Type B pancreatic cell (in vitro differentiated cells): Measurements from ENCODE around the gene IL20RA. TPM values are rescaled to one million over a fixed set of nuclear protein-coding genes. Genes with fewer than 3 reads are reported as not detected.

Experiments
- DNase-seq: peaks from one replicate; pipeline ENCODE4 v3.0.0; 2021; ENCODE audit warnings: mixed read lengths; ENCODE audit not compliant: unreplicated experiment; ENCODE audit errors: extremely low spot score
- H3K27ac Mint-ChIP-seq: 2 replicates; pipeline ENCODE4 v1.8.0; 2021; ENCODE audit warnings: mild to moderate bottlenecking, mixed read lengths
- H3K27me3 Mint-ChIP-seq: 2 replicates; pipeline ENCODE4 v1.8.0; 2021; ENCODE audit warnings: mixed read lengths
- H3K36me3 Mint-ChIP-seq: 2 replicates; pipeline ENCODE4 v1.8.0; 2021; ENCODE audit warnings: mixed read lengths
- H3K4me1 Mint-ChIP-seq: one replicate; pipeline ENCODE4 v1.8.0; 2021; ENCODE audit warnings: mixed read lengths; ENCODE audit not compliant: unreplicated experiment
- H3K4me3 Mint-ChIP-seq: 2 replicates; pipeline ENCODE4 v1.8.0; 2021; ENCODE audit warnings: mild to moderate bottlenecking, mixed read lengths
- H3K9me3 Mint-ChIP-seq: 2 replicates; pipeline ENCODE4 v1.8.0; 2021; ENCODE audit warnings: mixed read lengths
- total RNA-seq: library from RNA; stranded (reverse); gene quantifications from 2 replicates; pipeline ENCODE4 v1.2.1, GENCODE V29; 2021; ENCODE audit warnings: low replicate concordance
- TF ChIP-seq, protein P1 (sequence below): fragments of 200-600 bp; sonication (generic); conservative IDR thresholded peaks from 2 replicates; pipeline ENCODE4 v1.5.0; 2021; ENCODE audit warnings: antibody characterized with exemption, mild to moderate bottlenecking

Gene IL20RA
- total RNA-seq, 1 donor from 2014 or later = 1.7 TPM

GRCh38 chr6:137086031-137086430 lies 41.3 kb upstream of the IL20RA start:
- Mint-ChIP-seq H3K36me3 (no peaks in the 10 kb centered on the region), H3K27me3 (no peaks in the 10 kb centered on the region), H3K9me3 (no peaks in the 10 kb centered on the region), H3K4me1 (no peaks in the 10 kb centered on the region), H3K27ac (no peak overlapping the region), H3K4me3 (no peak overlapping the region)
- TF ChIP-seq, protein P1, sequence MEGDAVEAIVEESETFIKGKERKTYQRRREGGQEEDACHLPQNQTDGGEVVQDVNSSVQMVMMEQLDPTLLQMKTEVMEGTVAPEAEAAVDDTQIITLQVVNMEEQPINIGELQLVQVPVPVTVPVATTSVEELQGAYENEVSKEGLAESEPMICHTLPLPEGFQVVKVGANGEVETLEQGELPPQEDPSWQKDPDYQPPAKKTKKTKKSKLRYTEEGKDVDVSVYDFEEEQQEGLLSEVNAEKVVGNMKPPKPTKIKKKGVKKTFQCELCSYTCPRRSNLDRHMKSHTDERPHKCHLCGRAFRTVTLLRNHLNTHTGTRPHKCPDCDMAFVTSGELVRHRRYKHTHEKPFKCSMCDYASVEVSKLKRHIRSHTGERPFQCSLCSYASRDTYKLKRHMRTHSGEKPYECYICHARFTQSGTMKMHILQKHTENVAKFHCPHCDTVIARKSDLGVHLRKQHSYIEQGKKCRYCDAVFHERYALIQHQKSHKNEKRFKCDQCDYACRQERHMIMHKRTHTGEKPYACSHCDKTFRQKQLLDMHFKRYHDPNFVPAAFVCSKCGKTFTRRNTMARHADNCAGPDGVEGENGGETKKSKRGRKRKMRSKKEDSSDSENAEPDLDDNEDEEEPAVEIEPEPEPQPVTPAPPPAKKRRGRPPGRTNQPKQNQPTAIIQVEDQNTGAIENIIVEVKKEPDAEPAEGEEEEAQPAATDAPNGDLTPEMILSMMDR = no peak
- no peak for DNase-seq

DNA sequence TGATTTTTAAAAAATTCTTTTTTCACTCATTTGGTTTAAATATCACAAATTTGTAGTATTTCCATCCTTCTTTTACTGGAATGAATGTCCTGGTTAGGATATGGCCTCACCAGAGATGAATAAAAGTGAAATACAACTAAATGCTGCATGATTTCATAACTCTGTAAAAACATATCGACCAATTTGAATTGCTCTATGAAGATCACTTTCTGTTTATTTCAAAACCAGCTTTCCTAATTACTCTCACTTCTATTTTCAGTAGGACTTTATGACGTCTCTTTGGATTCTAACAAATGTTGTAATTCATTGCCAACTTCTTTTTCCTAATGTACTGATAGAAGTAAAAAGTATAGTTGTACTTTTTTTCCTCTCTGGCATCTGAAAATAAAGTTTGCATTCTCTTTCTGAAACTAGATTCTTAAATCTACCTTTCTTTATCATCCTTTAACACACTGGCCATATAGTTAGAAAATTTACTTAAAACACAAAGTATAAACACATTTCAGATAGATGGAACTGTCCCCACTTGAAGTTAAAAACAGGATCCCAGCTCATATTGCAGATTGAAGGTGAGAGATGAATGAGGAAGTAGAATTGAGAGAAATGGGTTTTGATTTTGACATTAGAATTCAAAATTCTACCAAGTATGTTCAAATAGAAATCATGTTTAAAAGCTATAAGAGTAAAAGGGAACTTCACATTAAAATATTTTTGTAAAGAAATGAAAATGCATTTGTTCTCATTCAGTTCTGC lies 40.3 kb upstream of the IL20RA start:
- Mint-ChIP-seq H3K9me3 (no peaks in the 10 kb centered on the region), H3K4me3 (no peak overlapping the region), H3K4me1 (no peaks in the 10 kb centered on the region), H3K36me3 (no peaks in the 10 kb centered on the region), H3K27ac (no peak overlapping the region), H3K27me3 (no peaks in the 10 kb centered on the region)
- no peak for DNase-seq
- TF ChIP-seq, protein P1 = no peak

- Mint-ChIP-seq H3K27ac (no peak overlapping the region), H3K27me3 (no peaks in the 10 kb centered on the region), H3K9me3 (no peaks in the 10 kb centered on the region), H3K4me3 (no peak overlapping the region), H3K36me3 (no peaks in the 10 kb centered on the region), H3K4me1 (no peaks in the 10 kb centered on the region)
- no peak for DNase-seq
- TF ChIP-seq, protein P1 = no peak
Observed at GRCh38 chr6:137084090-137084489, 39.3 kb upstream of the IL20RA start.

GRCh38 chr6:137081997-137082396 lies 37.2 kb upstream of the IL20RA start:
- Mint-ChIP-seq H3K9me3 (no peaks in the 10 kb centered on the region), H3K4me3 (no peak overlapping the region), H3K36me3 (no peaks in the 10 kb centered on the region), H3K27me3 (no peaks in the 10 kb centered on the region), H3K27ac (no peak overlapping the region), H3K4me1 (no peaks in the 10 kb centered on the region)
- no peak for DNase-seq
- TF ChIP-seq, protein P1 = no peak

DNA sequence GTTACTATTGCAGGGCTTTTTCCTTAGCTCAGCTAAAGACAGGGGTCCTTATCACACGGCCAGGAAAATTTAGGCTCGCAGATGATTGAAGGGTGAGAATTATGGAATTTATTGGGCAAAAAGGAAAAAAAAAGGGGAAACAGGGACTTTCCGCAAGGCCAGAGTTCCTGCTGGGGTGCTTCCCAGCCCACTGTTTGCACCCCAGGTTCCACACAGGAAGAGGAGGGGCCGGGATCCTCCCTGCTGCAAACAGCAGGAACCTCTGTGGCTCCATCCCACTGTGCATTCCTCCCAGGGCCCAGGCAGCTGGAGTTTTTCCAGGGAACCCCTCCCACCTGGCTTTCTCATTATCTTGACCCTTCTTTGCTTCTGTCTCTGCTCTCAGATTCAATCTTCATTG lies 35.9 kb upstream of the IL20RA start:
- no peak for DNase-seq
- Mint-ChIP-seq H3K27ac (no peak overlapping the region), H3K27me3 (no peaks in the 10 kb centered on the region), H3K9me3 (no peaks in the 10 kb centered on the region), H3K36me3 (no peaks in the 10 kb centered on the region), H3K4me3 (no peak overlapping the region), H3K4me1 (no peaks in the 10 kb centered on the region)
- TF ChIP-seq, protein P1 = no peak
